GM23338 (cell line): ENCODE measurements around the gene MROH2A. TPM values are rescaled to one million over a fixed set of nuclear protein-coding genes. Genes with fewer than 3 reads are reported as not detected.
"Not testable (repeated sequence)": the region's sequence is repeated elsewhere in the genome, so short reads cannot be mapped to it uniquely, and the experiment has no call there.

Source experiments
- ATAC-seq: fragments of 200-7000 bp; cut with Tn5 transposase; 3 replicates; pipeline ENCODE4 v1.9.1; 2020
- DNase-seq: peaks from one replicate; pipeline ENCODE4 v3.0.0-alpha.2; 2015; ENCODE audit warnings: low spot score
- H2AFZ ChIP-seq: fragments of 200-600 bp; sonication (generic); 2 replicates; pipeline ENCODE4 v1.8.0; 2016; ENCODE audit warnings: antibody characterized with exemption, mild to moderate bottlenecking, moderate library complexity
- H3F3A ChIP-seq: fragments of 200-600 bp; sonication (generic); replicated peaks from 2 replicates; pipeline ENCODE4 v1.8.0; 2017; ENCODE audit warnings: antibody characterized with exemption, mixed run types, low read depth
- H3K27ac ChIP-seq: fragments of 200-600 bp; sonication (generic); 2 replicates; pipeline ENCODE4 v1.6.1; 2016; ENCODE audit warnings: low read depth
- H3K27me3 ChIP-seq: fragments of 200-600 bp; sonication (generic); 2 replicates; pipeline ENCODE4 v1.8.0; 2016; ENCODE audit warnings: mild to moderate bottlenecking, mixed run types, moderate library complexity; ENCODE audit not compliant: insufficient read depth
- H3K36me3 ChIP-seq: fragments of 200-600 bp; sonication (generic); 2 replicates; pipeline ENCODE4 v1.8.0; 2016; ENCODE audit warnings: mild to moderate bottlenecking; ENCODE audit not compliant: insufficient read depth
- H3K4me1 ChIP-seq: fragments of 200-600 bp; sonication (generic); 2 replicates; pipeline ENCODE4 v1.8.0; 2016; ENCODE audit warnings: mild to moderate bottlenecking, moderate library complexity; ENCODE audit not compliant: insufficient read depth
- H3K4me2 ChIP-seq: fragments of 200-600 bp; sonication (generic); 2 replicates; pipeline ENCODE4 v1.7.1; 2017; ENCODE audit warnings: mixed run types
- H3K4me3 ChIP-seq: fragments of 200-600 bp; sonication (generic); 2 replicates; pipeline ENCODE4 v1.6.1; 2016; ENCODE audit warnings: mixed run types
- H3K79me2 ChIP-seq: fragments of 200-600 bp; sonication (generic); replicated peaks from 2 replicates; pipeline ENCODE4 v1.8.0; 2017; ENCODE audit warnings: mild to moderate bottlenecking; ENCODE audit not compliant: insufficient read depth
- H3K9me2 ChIP-seq: fragments of 200-600 bp; sonication (generic); 2 replicates; pipeline ENCODE4 v1.8.0; 2017; ENCODE audit not compliant: insufficient read depth
- H4K20me1 ChIP-seq: fragments of 200-600 bp; sonication (generic); replicated peaks from 2 replicates; pipeline ENCODE4 v1.8.0; 2017; ENCODE audit warnings: mild to moderate bottlenecking; ENCODE audit not compliant: insufficient read depth
- H3K27ac Mint-ChIP-seq: 2 replicates; pipeline ENCODE4 v1.8.0; 2020; ENCODE audit warnings: inconsistent platforms, mild to moderate bottlenecking, moderate library complexity, mixed read lengths
- H3K27me3 Mint-ChIP-seq: 3 replicates; pipeline ENCODE4 v1.8.0; 2022; ENCODE audit warnings: low read depth, mild to moderate bottlenecking, moderate library complexity, mixed read lengths, inconsistent platforms; ENCODE audit not compliant: insufficient read depth, poor library complexity
- H3K36me3 Mint-ChIP-seq: 3 replicates; pipeline ENCODE4 v1.8.0; 2021; ENCODE audit warnings: low read depth, mild to moderate bottlenecking, inconsistent platforms, moderate library complexity, mixed read lengths
- H3K4me1 Mint-ChIP-seq: 3 replicates; pipeline ENCODE4 v1.8.0; 2020; ENCODE audit warnings: mild to moderate bottlenecking, inconsistent platforms, mixed read lengths
- H3K4me3 Mint-ChIP-seq: 3 replicates; pipeline ENCODE4 v1.8.0; 2021; ENCODE audit warnings: moderate library complexity, mild to moderate bottlenecking, inconsistent platforms, mixed read lengths
- H3K9me3 Mint-ChIP-seq: 3 replicates; pipeline ENCODE4 v1.8.0; 2020; ENCODE audit warnings: moderate library complexity, mild to moderate bottlenecking, inconsistent platforms, mixed read lengths
- CREB1 ChIP-seq: fragments of 250-450 bp; sonication (Bioruptor Pico); IDR thresholded peaks from 2 replicates; pipeline ENCODE4 v1.5.0; 2020; ENCODE audit warnings: low read depth, mild to moderate bottlenecking, moderate library complexity
- EZH2 ChIP-seq: fragments of 200-600 bp; sonication (generic); IDR thresholded peaks from one replicate; pipeline ENCODE4 v1.8.0; 2017; ENCODE audit warnings: antibody characterized with exemption, mild to moderate bottlenecking, low read depth; ENCODE audit not compliant: unreplicated experiment
- EZH2phosphoT487 ChIP-seq: fragments of 200-600 bp; sonication (generic); IDR thresholded peaks from one replicate; pipeline ENCODE4 v1.8.1; 2018; ENCODE audit warnings: antibody characterized with exemption; ENCODE audit not compliant: unreplicated experiment
- NANOG ChIP-seq: IDR thresholded peaks from 2 replicates; pipeline ENCODE4 v1.6.1; 2016; ENCODE audit warnings: antibody characterized with exemption, borderline replicate concordance
- POLR2AphosphoS5 ChIP-seq: IDR thresholded peaks from 2 replicates; pipeline ENCODE4 v1.6.1; 2016; ENCODE audit warnings: antibody characterized with exemption, low read depth
- ZNF114 ChIP-seq: fragments of 250-450 bp; sonication (Bioruptor Pico); IDR thresholded peaks from 2 replicates; pipeline ENCODE4 v1.5.0; 2020; ENCODE audit warnings: mild to moderate bottlenecking, moderate library complexity
- ZNF331 ChIP-seq: fragments of 250-450 bp; sonication (Bioruptor Pico); IDR thresholded peaks from 2 replicates; pipeline ENCODE4 v1.5.0; 2020; ENCODE audit warnings: low read depth, mild to moderate bottlenecking, moderate library complexity
- polyA plus RNA-seq: library from polyadenylated mRNA; unstranded; fragments of >200 nt; fragmentation: Nextera tagmentation; extraction: Ambion mirVana; gene quantifications from 2 replicates; pipeline ENCODE4 v1.2.1, GENCODE V29; 2016
- total RNA-seq: library from RNA; depleted of rRNA; stranded (reverse); fragments of >200 nt; shearing (Covaris generic); gene quantifications from 2 replicates; pipeline ENCODE4 v1.2.3, GENCODE V29; 2014
- TF ChIP-seq, protein P1 (sequence below), 2 experiments: fragments of 200-600 bp in 1 of 2; sonication (generic) in 1 of 2; conservative IDR thresholded peaks; 2 replicates each; pipeline versions ENCODE4 v1.5.1 to v1.6.1; 2016 to 2017; ENCODE audit warnings: antibody characterized with exemption in 2 of 2, low read depth in 2 of 2, mild to moderate bottlenecking in 2 of 2, moderate library complexity in 1 of 2
- TF ChIP-seq, protein P2 (sequence below): IDR thresholded peaks from one replicate; pipeline ENCODE4 v1.6.1; 2018; ENCODE audit warnings: antibody characterized with exemption; ENCODE audit not compliant: unreplicated experiment
- TF ChIP-seq, protein P3 (sequence below): IDR thresholded peaks from 2 replicates; pipeline ENCODE4 v1.6.1; 2016; ENCODE audit warnings: antibody characterized with exemption

MROH2A gene
- total and polyA plus RNA-seq, 2 experiments from 2014 or later, result not detected

DNA sequence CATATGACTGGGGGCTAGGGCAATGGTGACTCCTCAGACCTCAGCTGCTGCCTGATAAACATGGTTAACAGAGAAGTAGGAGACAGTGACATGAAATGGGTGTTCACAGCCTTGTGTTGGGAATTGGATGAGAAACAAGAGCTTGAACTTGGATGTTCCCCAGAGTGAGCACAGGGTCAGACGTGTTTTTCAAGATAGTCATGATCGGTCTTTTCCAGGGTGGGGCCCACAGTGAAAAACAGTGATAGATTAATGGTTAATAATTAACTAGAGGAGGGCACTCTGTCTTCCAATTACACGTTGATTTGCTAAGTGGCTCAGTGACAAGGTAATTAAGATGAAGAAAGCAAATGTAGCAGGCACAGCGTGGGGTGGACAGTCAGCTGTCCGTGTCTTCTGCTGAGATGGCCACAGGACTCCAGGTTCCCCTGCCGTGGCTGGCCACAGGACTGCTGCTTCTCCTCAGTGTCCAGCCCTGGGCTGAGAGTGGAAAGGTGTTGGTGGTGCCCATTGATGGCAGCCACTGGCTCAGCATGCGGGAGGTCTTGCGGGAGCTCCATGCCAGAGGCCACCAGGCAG, 49.3 kb upstream of the MROH2A start, which contains the start of gene UGT1A3 (continued):
- TF ChIP-seq EZH2phosphoT487 (no peak), CREB1 (CRISPR knock-in tag) (no peak)

DNA sequence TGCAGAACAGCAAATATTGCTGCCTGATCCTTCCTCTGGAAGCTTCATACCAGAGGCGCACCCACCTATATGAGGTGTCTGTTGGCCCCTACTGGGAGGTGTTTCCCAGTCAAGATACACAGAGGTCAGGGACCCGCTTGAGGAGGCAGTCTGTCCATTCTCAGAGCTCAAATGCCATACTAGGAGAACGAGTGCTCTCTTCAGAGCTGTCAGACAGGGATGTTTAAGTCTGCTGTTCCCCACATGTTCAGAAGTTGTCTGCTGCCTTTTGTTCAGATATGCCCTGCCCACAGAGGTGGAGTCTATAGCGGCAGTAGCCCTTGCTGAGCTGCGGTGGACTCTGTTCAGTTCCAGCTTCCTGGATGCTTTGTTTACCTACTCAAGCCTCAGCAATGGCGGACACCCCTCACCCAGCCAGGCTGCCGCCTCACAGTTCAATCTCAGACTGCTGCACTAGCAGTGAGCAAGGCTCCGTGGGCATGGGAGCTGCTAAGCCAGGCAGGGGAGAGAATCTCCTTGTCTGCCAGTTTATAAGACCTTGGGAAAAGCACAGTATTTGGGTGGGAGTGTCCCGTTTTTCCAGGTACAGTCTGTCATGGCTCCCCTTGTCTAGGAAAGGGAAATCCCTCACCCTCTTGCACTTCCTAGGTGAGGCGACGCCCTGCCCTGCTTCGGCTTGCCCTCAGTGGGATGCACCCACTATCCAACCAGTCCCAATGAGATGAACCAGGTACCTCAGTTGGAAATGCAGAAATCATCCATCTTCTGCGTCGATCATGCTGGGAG, 41.1 kb upstream of the MROH2A start:
- DNase-seq, H3K9me2 ChIP-seq, H3K4me3 ChIP-seq, H3K27me3 Mint-ChIP-seq, H3K4me2 ChIP-seq, H4K20me1 ChIP-seq, H3K27ac ChIP-seq, H3K36me3 ChIP-seq, H3K27ac Mint-ChIP-seq, H3K36me3 Mint-ChIP-seq, H3K79me2 ChIP-seq, H2AFZ ChIP-seq, H3F3A ChIP-seq, H3K4me1 ChIP-seq, H3K4me1 Mint-ChIP-seq, ATAC-seq, H3K4me3 Mint-ChIP-seq, H3K27me3 ChIP-seq: not testable (repeated sequence)
- H3K9me3 Mint-ChIP-seq, result peaks cover 32% of the 10 kb centered on the region

DNA sequence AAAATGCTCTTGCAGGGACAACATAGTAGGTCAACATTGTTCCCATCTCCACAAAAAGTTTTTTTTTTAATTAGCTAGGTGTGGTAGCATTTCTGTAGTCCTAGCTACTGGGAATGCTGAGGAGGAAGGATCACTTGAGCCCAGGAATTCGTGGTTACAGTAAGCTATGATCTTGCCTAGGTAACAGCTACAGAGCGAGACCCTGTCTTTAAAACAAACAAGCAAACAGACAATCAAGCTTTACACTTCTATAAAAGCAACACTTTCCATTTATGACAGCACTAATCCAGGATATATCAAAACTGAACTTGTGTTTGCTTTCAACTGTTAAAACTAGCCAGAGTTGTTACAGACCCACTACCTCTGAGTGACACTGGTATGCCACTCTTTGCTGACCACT, 37.3 kb upstream of the MROH2A start:
- Mint-ChIP-seq H3K27ac (no peak overlapping the region), H3K4me3 (no peak overlapping the region), H3K27me3 (peaks cover 4% of the 10 kb centered on the region), H3K36me3 (peaks cover 6% of the 10 kb centered on the region; the same call in 1 of the 3 replicates), H3K9me3 (peaks cover 37% of the 10 kb centered on the region), H3K4me1 (no peaks in the 10 kb centered on the region)
- no peaks in the 10 kb centered on the region for H4K20me1 ChIP-seq
- ATAC-seq (no peak), DNase-seq (no peak)
- no peak overlapping the region for H3K4me2 ChIP-seq
- no peaks in the 10 kb centered on the region for H3F3A ChIP-seq
- H2AFZ ChIP-seq, result no peak overlapping the region
- H3K36me3 ChIP-seq, result no peaks in the 10 kb centered on the region
- no peaks in the 10 kb centered on the region for H3K27me3 ChIP-seq
- H3K9me2 ChIP-seq, result peaks cover 4% of the 10 kb centered on the region; the same call in 1 of the 2 replicates
- no peak overlapping the region for H3K4me3 ChIP-seq
- H3K4me1 ChIP-seq, result no peaks in the 10 kb centered on the region
- H3K27ac ChIP-seq, result no peak overlapping the region
- no peaks in the 10 kb centered on the region for H3K79me2 ChIP-seq
- TF ChIP-seq EZH2phosphoT487 (no peak), NANOG (no peak), POLR2AphosphoS5 (no peak), EZH2 (no peak), ZNF331 (CRISPR knock-in tag) (no peak), ZNF114 (no peak)
- TF ChIP-seq, protein P1, sequence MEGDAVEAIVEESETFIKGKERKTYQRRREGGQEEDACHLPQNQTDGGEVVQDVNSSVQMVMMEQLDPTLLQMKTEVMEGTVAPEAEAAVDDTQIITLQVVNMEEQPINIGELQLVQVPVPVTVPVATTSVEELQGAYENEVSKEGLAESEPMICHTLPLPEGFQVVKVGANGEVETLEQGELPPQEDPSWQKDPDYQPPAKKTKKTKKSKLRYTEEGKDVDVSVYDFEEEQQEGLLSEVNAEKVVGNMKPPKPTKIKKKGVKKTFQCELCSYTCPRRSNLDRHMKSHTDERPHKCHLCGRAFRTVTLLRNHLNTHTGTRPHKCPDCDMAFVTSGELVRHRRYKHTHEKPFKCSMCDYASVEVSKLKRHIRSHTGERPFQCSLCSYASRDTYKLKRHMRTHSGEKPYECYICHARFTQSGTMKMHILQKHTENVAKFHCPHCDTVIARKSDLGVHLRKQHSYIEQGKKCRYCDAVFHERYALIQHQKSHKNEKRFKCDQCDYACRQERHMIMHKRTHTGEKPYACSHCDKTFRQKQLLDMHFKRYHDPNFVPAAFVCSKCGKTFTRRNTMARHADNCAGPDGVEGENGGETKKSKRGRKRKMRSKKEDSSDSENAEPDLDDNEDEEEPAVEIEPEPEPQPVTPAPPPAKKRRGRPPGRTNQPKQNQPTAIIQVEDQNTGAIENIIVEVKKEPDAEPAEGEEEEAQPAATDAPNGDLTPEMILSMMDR (conservative IDR thresholded peaks at IDR 0.05; ENCODE audit: low read depth in 2 of 2), result no peak
- TF ChIP-seq, protein P2, sequence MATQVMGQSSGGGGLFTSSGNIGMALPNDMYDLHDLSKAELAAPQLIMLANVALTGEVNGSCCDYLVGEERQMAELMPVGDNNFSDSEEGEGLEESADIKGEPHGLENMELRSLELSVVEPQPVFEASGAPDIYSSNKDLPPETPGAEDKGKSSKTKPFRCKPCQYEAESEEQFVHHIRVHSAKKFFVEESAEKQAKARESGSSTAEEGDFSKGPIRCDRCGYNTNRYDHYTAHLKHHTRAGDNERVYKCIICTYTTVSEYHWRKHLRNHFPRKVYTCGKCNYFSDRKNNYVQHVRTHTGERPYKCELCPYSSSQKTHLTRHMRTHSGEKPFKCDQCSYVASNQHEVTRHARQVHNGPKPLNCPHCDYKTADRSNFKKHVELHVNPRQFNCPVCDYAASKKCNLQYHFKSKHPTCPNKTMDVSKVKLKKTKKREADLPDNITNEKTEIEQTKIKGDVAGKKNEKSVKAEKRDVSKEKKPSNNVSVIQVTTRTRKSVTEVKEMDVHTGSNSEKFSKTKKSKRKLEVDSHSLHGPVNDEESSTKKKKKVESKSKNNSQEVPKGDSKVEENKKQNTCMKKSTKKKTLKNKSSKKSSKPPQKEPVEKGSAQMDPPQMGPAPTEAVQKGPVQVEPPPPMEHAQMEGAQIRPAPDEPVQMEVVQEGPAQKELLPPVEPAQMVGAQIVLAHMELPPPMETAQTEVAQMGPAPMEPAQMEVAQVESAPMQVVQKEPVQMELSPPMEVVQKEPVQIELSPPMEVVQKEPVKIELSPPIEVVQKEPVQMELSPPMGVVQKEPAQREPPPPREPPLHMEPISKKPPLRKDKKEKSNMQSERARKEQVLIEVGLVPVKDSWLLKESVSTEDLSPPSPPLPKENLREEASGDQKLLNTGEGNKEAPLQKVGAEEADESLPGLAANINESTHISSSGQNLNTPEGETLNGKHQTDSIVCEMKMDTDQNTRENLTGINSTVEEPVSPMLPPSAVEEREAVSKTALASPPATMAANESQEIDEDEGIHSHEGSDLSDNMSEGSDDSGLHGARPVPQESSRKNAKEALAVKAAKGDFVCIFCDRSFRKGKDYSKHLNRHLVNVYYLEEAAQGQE, result no peak
- TF ChIP-seq, protein P3, sequence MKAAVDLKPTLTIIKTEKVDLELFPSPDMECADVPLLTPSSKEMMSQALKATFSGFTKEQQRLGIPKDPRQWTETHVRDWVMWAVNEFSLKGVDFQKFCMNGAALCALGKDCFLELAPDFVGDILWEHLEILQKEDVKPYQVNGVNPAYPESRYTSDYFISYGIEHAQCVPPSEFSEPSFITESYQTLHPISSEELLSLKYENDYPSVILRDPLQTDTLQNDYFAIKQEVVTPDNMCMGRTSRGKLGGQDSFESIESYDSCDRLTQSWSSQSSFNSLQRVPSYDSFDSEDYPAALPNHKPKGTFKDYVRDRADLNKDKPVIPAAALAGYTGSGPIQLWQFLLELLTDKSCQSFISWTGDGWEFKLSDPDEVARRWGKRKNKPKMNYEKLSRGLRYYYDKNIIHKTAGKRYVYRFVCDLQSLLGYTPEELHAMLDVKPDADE, result no peak
